Muscle layer of duodenum (tissue), 2 donors: Measurements from ENCODE around the gene MKX.

Experiments used
- H3K27ac ChIP-seq: one replicate; pipeline ENCODE4 v1.7.0; 2013; ENCODE audit warnings: mild to moderate bottlenecking, low read length
- H3K27me3 ChIP-seq: one replicate; pipeline ENCODE4 v1.7.0; 2013; ENCODE audit warnings: low read depth, mild to moderate bottlenecking, control low read depth, low read length
- H3K36me3 ChIP-seq, 2 donors: one replicate each; pipeline ENCODE4 v1.7.0; 2013; ENCODE audit warnings: low read length in 2 of 2, control low read depth in 1 of 2, mild to moderate bottlenecking in 1 of 2; ENCODE audit not compliant: insufficient read depth in 2 of 2, control insufficient read depth in 1 of 2
- H3K4me1 ChIP-seq, 2 donors: one replicate each; pipeline ENCODE4 v1.7.0; 2013; ENCODE audit warnings: low read length in 2 of 2, mild to moderate bottlenecking in 2 of 2, control low read depth in 1 of 2, moderate library complexity in 1 of 2; ENCODE audit not compliant: insufficient read depth in 2 of 2, control insufficient read depth in 1 of 2
- H3K4me3 ChIP-seq, 2 donors: one replicate each; pipeline ENCODE4 v1.7.0; 2013; ENCODE audit warnings: low read length in 2 of 2, low read depth in 1 of 2, mild to moderate bottlenecking in 1 of 2
- H3K9me3 ChIP-seq, 2 donors: one replicate each; pipeline ENCODE4 v1.7.0; 2013; ENCODE audit warnings: low read length in 2 of 2, control low read depth in 1 of 2, mild to moderate bottlenecking in 1 of 2; ENCODE audit not compliant: control insufficient read depth in 1 of 2
- donor health status: healthy.

The MKX gene

DNA sequence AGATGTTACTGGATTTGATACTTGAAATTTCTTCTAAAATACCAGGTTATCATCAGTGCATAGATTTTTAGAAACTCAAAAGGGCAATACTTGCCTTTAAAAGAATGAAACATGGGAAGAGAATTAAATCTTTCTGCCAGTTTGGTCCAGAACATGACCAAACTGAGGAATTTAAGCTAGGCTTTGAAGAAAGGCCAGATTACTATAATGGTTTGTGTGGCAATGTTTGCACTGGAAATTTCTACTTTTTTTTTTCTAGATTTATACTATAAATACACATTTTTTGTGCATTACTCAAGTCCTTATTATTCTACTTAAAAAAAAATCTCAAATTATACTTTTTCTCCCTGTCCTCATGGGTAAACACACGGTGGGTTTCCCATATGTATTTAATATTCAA is 9.2 kb downstream of the MKX start:
- Histone ChIP-seq H3K4me3 (no peak overlapping the region), H3K27ac (no peak overlapping the region), H3K9me3 (no peaks in the 10 kb centered on the region), H3K27me3 (peaks cover 5% of the 10 kb centered on the region), H3K4me1 (peaks cover under 1 to 5% of the 10 kb centered on the region in 2 donors), H3K36me3 (no peaks in the 10 kb centered on the region)

DNA sequence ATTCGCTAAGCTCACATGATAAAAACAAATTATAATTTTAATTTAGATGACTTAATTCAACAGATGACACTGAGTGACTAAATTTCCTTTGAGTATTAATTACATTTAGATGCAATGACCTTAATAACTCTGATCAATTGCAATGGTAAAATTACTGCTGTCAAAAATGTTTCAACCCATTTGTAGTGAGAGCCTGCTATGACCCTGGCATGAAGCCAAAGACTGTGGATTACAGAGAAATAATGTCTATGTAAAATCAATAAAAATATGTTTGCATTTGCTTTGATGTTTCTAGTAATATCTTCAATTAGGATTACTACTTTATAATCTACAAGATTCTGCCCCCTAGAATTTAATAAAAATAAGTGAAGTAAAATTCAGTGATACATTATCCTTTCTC is 15.6 kb downstream of the MKX start:
- Histone ChIP-seq H3K9me3 (no peaks in the 10 kb centered on the region), H3K27me3 (no peaks in the 10 kb centered on the region), H3K4me3 (no peak overlapping the region), H3K36me3 (no peaks in the 10 kb centered on the region), H3K4me1 (peaks cover 0 to 4% of the 10 kb centered on the region in 2 donors), H3K27ac (no peak overlapping the region)

DNA sequence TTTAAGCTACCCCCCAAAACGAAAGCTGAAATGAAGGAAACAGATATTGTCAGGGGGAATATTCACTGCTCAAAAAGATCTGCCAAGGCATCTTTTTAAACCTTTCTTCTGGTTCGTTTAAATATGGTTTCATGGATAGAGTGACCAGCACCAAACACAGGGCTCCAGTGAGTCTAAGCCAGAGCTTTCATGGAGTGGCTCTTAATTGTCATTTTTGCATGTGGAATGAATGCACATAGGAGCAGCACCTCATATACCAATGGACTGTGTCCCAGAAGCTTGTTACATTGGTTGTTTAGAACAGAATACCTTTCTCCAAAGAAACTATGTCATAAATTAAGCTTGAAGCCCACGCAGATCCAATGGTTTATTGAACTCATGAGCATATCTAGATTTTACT is 17.3 kb downstream of the MKX start:
- Histone ChIP-seq H3K27ac (no peak overlapping the region), H3K4me1 (peaks cover 0 to 8% of the 10 kb centered on the region in 2 donors), H3K9me3 (no peaks in the 10 kb centered on the region), H3K4me3 (no peak overlapping the region), H3K27me3 (no peaks in the 10 kb centered on the region), H3K36me3 (no peaks in the 10 kb centered on the region)

DNA sequence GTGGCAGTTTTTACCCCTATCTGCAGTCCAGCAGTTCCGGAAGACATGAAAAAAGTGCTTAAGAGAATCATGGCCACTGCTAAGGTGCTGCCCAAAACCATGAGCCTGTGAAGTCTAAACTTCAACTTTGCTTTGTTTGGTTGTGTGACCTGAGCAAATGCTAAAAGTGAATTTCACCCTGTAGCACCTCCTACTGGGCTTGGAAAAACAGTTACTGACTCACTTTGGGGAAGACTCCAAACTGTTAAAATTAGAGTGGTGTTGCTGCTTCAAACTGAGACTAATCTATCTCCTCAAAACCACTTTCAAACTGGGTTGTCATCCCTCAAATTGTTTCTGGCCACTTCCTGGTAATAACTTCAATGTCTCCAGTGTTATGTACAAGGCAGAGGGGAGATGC is 21.3 kb downstream of the MKX start:
- no peaks in the 10 kb centered on the region for H3K27me3 ChIP-seq
- H3K9me3 ChIP-seq = no peaks in the 10 kb centered on the region
- H3K27ac ChIP-seq = no peak overlapping the region
- no peaks in the 10 kb centered on the region for H3K36me3 ChIP-seq
- peaks cover 0 to 11% of the 10 kb centered on the region in 2 donors for H3K4me1 ChIP-seq
- H3K4me3 ChIP-seq = no peak overlapping the region

DNA sequence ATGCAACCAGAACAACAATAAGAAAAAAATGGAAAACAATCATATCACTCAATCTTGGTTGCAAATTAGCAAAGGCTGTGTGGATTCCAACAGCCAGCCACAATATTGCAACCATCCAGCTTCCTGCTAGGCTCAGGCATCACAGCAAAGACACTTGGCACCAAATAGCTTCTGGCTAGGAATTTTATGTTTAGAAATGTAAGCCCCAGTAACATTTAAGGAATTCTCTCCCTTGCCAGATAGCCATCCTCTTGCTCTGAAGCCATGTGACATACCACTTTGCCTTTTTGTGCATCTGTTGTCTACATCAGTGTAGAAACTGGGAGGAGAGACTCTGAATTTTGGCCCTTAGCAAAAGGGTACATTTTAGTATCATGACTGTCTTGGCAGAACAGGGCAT is 22.2 kb downstream of the MKX start:
- Histone ChIP-seq H3K36me3 (no peaks in the 10 kb centered on the region), H3K27me3 (no peaks in the 10 kb centered on the region), H3K27ac (no peak overlapping the region), H3K4me1 (peaks cover 0 to 11% of the 10 kb centered on the region in 2 donors), H3K9me3 (no peaks in the 10 kb centered on the region), H3K4me3 (no peak overlapping the region)

DNA sequence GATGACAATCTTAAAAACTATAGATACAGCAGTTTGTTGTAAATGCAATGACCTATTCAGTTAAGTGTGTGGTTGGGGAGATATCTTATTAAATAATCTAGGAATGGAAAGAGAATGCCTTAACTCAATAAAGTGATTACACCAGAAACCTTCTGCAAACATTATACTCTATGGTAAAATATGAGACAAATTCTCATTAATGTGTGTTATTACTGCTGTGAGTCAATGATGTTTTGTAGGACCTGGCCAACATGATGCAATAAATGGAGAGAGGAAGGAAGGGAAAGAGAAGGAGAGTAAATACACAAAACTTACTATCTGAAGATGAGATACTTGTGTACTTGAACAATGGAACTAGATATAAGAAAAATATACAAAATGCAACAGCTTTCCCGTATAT is 25.1 kb downstream of the MKX start:
- H3K36me3 ChIP-seq = no peaks in the 10 kb centered on the region
- no peaks in the 10 kb centered on the region for H3K27me3 ChIP-seq
- H3K4me1 ChIP-seq = peaks cover 0 to 7% of the 10 kb centered on the region in 2 donors
- H3K4me3 ChIP-seq = no peak overlapping the region
- no peaks in the 10 kb centered on the region for H3K9me3 ChIP-seq
- no peak overlapping the region for H3K27ac ChIP-seq

DNA sequence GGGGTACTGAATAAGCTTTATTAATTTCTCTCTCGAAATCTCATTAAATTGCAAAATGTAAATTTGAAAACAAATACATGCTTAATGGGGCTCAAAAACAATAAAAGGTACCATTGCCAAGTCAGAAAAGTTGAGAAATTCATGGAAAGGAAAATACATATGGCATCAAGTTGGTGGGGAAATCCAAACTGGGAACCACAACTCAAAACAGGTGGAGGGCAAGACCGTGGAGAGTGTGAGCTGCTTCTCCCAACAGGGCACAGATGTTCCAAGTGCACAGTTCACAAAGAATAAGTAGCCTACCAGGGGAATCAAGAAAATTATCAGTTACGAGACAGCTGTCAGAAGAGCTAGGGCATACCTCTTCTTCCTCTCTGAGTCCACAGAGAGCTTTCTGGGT is 26.6 kb downstream of the MKX start:
- H3K27ac ChIP-seq = no peak overlapping the region
- peaks cover 0 to 7% of the 10 kb centered on the region in 2 donors for H3K4me1 ChIP-seq
- no peaks in the 10 kb centered on the region for H3K36me3 ChIP-seq
- H3K27me3 ChIP-seq = no peaks in the 10 kb centered on the region
- no peaks in the 10 kb centered on the region for H3K9me3 ChIP-seq
- no peak overlapping the region for H3K4me3 ChIP-seq

DNA sequence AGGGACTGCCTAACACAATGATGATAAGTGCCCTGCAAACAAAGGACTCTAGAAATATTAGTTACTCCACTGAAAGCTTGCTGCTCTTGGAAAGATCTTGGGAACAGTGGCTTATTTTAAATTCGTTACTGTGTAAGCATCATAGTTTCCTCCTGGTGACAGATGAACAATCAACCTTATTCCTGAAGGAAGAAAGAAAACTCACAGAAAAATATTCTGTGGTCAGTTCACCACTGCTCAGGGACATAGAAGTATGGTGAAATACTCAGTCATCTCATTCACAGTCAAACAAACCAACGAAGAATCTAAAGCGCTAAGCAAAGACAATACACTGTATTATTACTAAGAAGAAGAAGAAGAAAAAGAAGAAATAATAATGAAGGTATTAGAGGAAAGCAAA is 27.8 kb downstream of the MKX start:
- H3K4me3 ChIP-seq = no peak overlapping the region
- no peak overlapping the region for H3K27ac ChIP-seq
- no peaks in the 10 kb centered on the region for H3K4me1 ChIP-seq
- H3K27me3 ChIP-seq = no peaks in the 10 kb centered on the region
- H3K9me3 ChIP-seq = no peaks in the 10 kb centered on the region
- H3K36me3 ChIP-seq = no peaks in the 10 kb centered on the region

DNA sequence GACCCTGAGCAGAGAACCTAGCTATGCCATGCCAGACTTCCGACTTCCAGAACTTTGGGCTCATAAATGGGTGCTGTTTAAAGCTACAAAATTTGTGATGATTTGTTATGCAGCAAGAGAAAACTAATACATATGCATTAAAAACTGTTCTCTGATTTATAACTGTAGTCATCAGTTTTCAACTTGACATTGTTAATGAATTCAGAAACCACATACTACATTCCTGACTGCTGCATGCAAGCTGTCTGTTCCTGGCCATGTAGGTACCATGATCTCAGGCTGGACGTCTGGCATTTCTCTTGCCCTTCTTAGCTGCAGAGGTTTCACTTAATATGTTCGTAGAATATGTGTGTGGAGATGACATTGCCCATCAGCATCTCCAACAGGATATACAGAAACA is 28.4 kb downstream of the MKX start:
- no peaks in the 10 kb centered on the region for H3K27me3 ChIP-seq
- no peak overlapping the region for H3K27ac ChIP-seq
- H3K4me3 ChIP-seq = no peak overlapping the region
- no peaks in the 10 kb centered on the region for H3K36me3 ChIP-seq
- H3K4me1 ChIP-seq = no peaks in the 10 kb centered on the region
- no peaks in the 10 kb centered on the region for H3K9me3 ChIP-seq

DNA sequence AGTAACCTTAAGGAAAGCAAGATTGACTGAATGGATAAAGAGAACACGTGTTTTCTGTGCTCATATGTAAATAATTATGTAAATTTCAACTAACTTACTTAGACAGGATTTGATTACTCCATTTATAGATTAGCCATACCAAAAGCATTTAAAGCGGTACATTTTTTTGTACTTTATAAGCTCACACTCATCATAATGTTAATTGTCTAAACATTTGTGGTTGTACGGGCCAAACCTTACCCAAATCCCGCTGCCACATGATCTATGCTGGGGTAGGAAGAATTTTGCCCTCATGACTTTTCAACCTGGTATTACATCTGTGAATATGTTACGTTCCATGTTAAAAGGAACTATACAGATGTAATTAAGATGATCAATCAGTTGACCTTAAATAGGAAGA is 29.1 kb downstream of the MKX start:
- Histone ChIP-seq H3K4me1 (no peaks in the 10 kb centered on the region), H3K27ac (no peak overlapping the region), H3K4me3 (no peak overlapping the region), H3K9me3 (no peaks in the 10 kb centered on the region), H3K36me3 (no peaks in the 10 kb centered on the region), H3K27me3 (no peaks in the 10 kb centered on the region)

DNA sequence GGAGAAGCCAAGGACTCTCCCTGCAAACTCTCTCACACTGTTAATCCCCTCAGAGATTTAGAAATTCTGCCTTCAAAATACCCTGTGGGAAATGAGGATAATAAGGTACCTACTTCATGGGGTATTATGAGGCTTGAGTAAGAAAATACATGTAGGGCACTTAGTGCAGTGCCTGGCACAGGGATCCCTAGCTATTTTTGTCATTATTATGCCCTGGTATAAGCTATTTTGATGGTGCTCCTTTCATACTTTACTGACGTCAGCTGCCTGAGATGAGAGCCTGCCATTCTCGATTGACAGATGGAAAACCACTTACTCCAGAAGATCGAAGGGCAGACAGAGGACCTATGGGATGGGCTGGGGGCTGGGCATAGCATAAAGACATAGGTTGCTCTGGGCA is 30.1 kb downstream of the MKX start:
- Histone ChIP-seq H3K4me3 (no peak overlapping the region), H3K36me3 (no peaks in the 10 kb centered on the region), H3K27ac (no peak overlapping the region), H3K27me3 (no peaks in the 10 kb centered on the region), H3K4me1 (no peaks in the 10 kb centered on the region), H3K9me3 (no peaks in the 10 kb centered on the region)

DNA sequence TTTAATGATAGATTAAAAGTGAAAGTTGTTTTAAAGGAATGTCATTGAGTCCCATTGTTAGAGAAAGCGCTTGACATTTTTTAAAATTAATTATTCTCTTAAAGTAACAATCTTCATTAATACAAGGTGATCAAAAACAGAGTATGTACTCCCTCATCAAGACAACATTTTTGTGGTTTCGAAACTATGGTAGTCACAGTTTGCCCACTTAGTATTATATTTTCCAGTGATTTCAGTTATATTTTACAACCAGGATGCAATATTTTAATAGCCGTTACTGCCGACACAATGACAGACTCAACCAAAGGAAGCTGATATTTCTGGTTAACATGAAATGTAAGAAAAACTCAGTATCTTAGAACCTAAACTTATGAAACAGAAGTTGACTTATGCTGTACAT is 31.3 kb downstream of the MKX start:
- H3K4me1 ChIP-seq = no peaks in the 10 kb centered on the region

More for the DNA sequence above, 31.3 kb downstream of the MKX start:
- Histone ChIP-seq H3K4me3 (no peak overlapping the region), H3K27ac (no peak overlapping the region), H3K36me3 (no peaks in the 10 kb centered on the region), H3K27me3 (no peaks in the 10 kb centered on the region), H3K9me3 (no peaks in the 10 kb centered on the region)
